HepG2 (cell line): Measurements from ENCODE around the gene CAMK1D. TPM values are rescaled to one million over a fixed set of nuclear protein-coding genes. Genes with fewer than 3 reads are reported as not detected.

Experiments used
- ATAC-seq: fragments of 200-7000 bp; cut with Tn5 transposase; 3 replicates; pipeline ENCODE4 v1.9.1; 2020; ENCODE audit warnings: mild to moderate bottlenecking, moderate library complexity
- BruUV-seq: library from RNA; stranded (reverse); fragments of 400-500 nt; replicated peaks from 2 replicates; lab custom pipeline; 2021; lab: Mats Ljungman, UMichigan
- CTCF ChIA-PET: fragments of 300-600 bp; formaldehyde crosslinking; extraction: SDS; loops from one replicate; lab custom pipeline; 2021; ENCODE audit warnings: low total read pairs, inconsistent platforms, low intra/inter-chr PET ratio; lab: Yijun Ruan, JAX
- POLR2A ChIA-PET: fragments of 350-600 bp; sonication (Branson Sonifier 250); formaldehyde crosslinking; loops from one replicate; lab custom pipeline; 2020; ENCODE audit warnings: antibody characterized with exemption, inconsistent platforms; lab: Yijun Ruan, JAX
- DNase-seq: peaks from one replicate; pipeline ENCODE4 v3.0.0-alpha.2; 2015; ENCODE audit warnings: low spot score
- FAIRE-seq: peaks from 3 replicates; lab custom pipeline; 2011; peaks lifted over from hg19 to GRCh38; lab: Jason Lieb, UNC
- H2AFZ ChIP-seq: one replicate; pipeline ENCODE4 v1.6.1; 2011; ENCODE audit warnings: low read length, inconsistent platforms
- H3K27ac ChIP-seq: fragments of 300-600 bp; 3 replicates; pipeline ENCODE4 v1.8.0; 2011; ENCODE audit warnings: mixed run types, mild to moderate bottlenecking, mixed read lengths, low read length, inconsistent platforms; ENCODE audit not compliant: insufficient read depth; ENCODE audit errors: extremely low read length
- H3K27me3 ChIP-seq, 2 experiments: fragments of 200-600 bp in 1 of 2; 2 replicates in 1 of 2; 3 replicates in 1 of 2; pipeline versions ENCODE4 v1.6.0 to v1.8.0; 2011; ENCODE audit warnings: low read length in 2 of 2, mild to moderate bottlenecking in 2 of 2, moderate library complexity in 2 of 2, inconsistent platforms in 1 of 2; ENCODE audit not compliant: insufficient read depth in 2 of 2, control insufficient read depth in 1 of 2
- H3K36me3 ChIP-seq, 2 experiments: fragments of 200-600 bp in 1 of 2; replicated peaks in 1 of 2; 2 replicates in 1 of 2; 3 replicates in 1 of 2; pipeline versions ENCODE4 v1.5.1 to v1.8.0; 2011; ENCODE audit warnings: low read length in 2 of 2, inconsistent platforms in 1 of 2; ENCODE audit not compliant: insufficient read depth in 2 of 2, control insufficient read depth in 1 of 2
- H3K4me1 ChIP-seq: 2 replicates; pipeline ENCODE4 v1.5.1; 2012; ENCODE audit warnings: low read length, inconsistent platforms; ENCODE audit not compliant: insufficient read depth
- H3K4me2 ChIP-seq: 2 replicates; pipeline ENCODE4 v1.6.0; 2011; ENCODE audit warnings: low read depth, low read length, inconsistent platforms
- H3K4me3 ChIP-seq, 3 experiments: fragments of 200-600 bp in 1 of 3; sonication (generic), shearing (Covaris generic) in 1 of 3; replicated peaks in 1 of 3; 2 replicates each; pipeline ENCODE4 v1.5.1; 2011 to 2016; ENCODE audit warnings: low read length in 3 of 3, inconsistent platforms in 2 of 3, low read depth in 2 of 3, mild to moderate bottlenecking in 2 of 3, control low read depth in 1 of 3, mixed read lengths in 1 of 3; ENCODE audit not compliant: insufficient read depth in 1 of 3
- H3K79me2 ChIP-seq: one replicate; pipeline ENCODE4 v1.6.1; 2011; ENCODE audit warnings: low read length, inconsistent platforms; ENCODE audit not compliant: insufficient read depth
- H3K9ac ChIP-seq: 2 replicates; pipeline ENCODE4 v1.6.0; 2011; ENCODE audit warnings: mild to moderate bottlenecking, low read depth, low read length, inconsistent platforms; ENCODE audit not compliant: insufficient read depth
- H3K9me3 ChIP-seq: 2 replicates; pipeline ENCODE4 v1.5.1; 2012; ENCODE audit warnings: mild to moderate bottlenecking, low read length
- H4K20me1 ChIP-seq: 2 replicates; pipeline ENCODE4 v1.6.0; 2011; ENCODE audit warnings: inconsistent platforms, mild to moderate bottlenecking, low read length, moderate library complexity; ENCODE audit not compliant: insufficient read depth
- BCL6 ChIP-seq: IDR thresholded peaks from 2 replicates; pipeline ENCODE4 v1.6.1; 2016; ENCODE audit warnings: missing genetic modification reagents, missing compliant biosample characterization
- EP300 ChIP-seq, 3 experiments: sonication (generic) in 1 of 3; formaldehyde crosslinking in 1 of 3; IDR thresholded peaks; 2 replicates each; pipeline versions ENCODE4 v1.5.1 to v1.6.1; 2011 to 2020; ENCODE audit warnings: low read depth in 2 of 3, low read length in 2 of 3, borderline replicate concordance in 1 of 3, improper control_type of control experiment in 1 of 3, mild to moderate bottlenecking in 1 of 3, missing genetic modification reagents in 1 of 3, moderate library complexity in 1 of 3
- GMEB1 ChIP-seq: sonication (generic); formaldehyde crosslinking; IDR thresholded peaks from 2 replicates; pipeline ENCODE4 v1.5.1; 2020; ENCODE audit warnings: missing genetic modification reagents, mild to moderate bottlenecking, borderline replicate concordance
- HNRNPLL ChIP-seq: fragments of 200-400 bp; formaldehyde crosslinking; IDR thresholded peaks from 2 replicates; pipeline ENCODE4 v1.6.1; 2017; ENCODE audit warnings: mild to moderate bottlenecking, low read depth, low read length; ENCODE audit not compliant: poor library complexity, severe bottlenecking
- MED13 ChIP-seq: sonication (generic); formaldehyde crosslinking; IDR thresholded peaks from 2 replicates; pipeline ENCODE4 v1.5.0; 2020; ENCODE audit warnings: missing genetic modification reagents
- NFIB ChIP-seq: sonication (generic); formaldehyde crosslinking; IDR thresholded peaks from 2 replicates; pipeline ENCODE4 v1.9.0; 2021; ENCODE audit warnings: missing genetic modification reagents, mild to moderate bottlenecking, borderline replicate concordance
- YEATS4 ChIP-seq: sonication (generic); formaldehyde crosslinking; IDR thresholded peaks from 2 replicates; pipeline ENCODE4 v1.4.0; 2020; ENCODE audit warnings: missing genetic modification reagents, borderline replicate concordance
- ZC3H13 ChIP-seq: sonication (generic); formaldehyde crosslinking; IDR thresholded peaks from 2 replicates; pipeline ENCODE4 v1.8.1; 2023; ENCODE audit warnings: mild to moderate bottlenecking, missing genetic modification reagents, moderate library complexity
- ZNF616 ChIP-seq: sonication (generic); formaldehyde crosslinking; IDR thresholded peaks from 2 replicates; pipeline ENCODE4 v1.5.0; 2020; ENCODE audit warnings: low read depth, mild to moderate bottlenecking, missing genetic modification reagents
- ZNF660 ChIP-seq: sonication (generic); formaldehyde crosslinking; IDR thresholded peaks from 2 replicates; pipeline ENCODE4 v1.5.1; 2020; ENCODE audit warnings: mild to moderate bottlenecking, low read depth, missing genetic modification reagents, borderline replicate concordance
- WGBS: methylation state at CpG from one replicate; pipeline ENCODE4 v1.1.6; 2017; ENCODE audit warnings: low lambda C conversion rate; 5-methylcytosine and 5-hydroxymethylcytosine counted together
- in situ Hi-C: cut with HindIII; loops from 2 replicates; pipeline ENCODE4 v1.10.0; 2017; ENCODE audit warnings: low pct_unique_long_range_greater_than_20kb; ENCODE audit not compliant: extremely low pct_ligation_motif_present
- intact Hi-C: fragments of 100-400 bp; cut with micrococcal nuclease; formaldehyde crosslinking; loops from one replicate; pipeline ENCODE4 v1.10.0; 2022; ENCODE audit not compliant: unreplicated experiment
- polyA plus RNA-seq, 8 experiments: library from polyadenylated mRNA; depleted of rRNA in 3 of 8; stranded (reverse) in 7 of 8; unstranded in 1 of 8; fragments of >200 nt; fragmentation: Illumina TruSeq in 4 of 8; extraction: Trizol in 4 of 8; gene quantifications; 2 replicates each; pipeline versions ENCODE4 v1.2.1 to v1.2.3, GENCODE V29; 2011 to 2016; ENCODE audit warnings: low read depth in 4 of 8, missing spikeins in 1 of 8, mixed read lengths in 1 of 8; ENCODE audit not compliant: insufficient read depth in 1 of 8
- total RNA-seq, 5 experiments: library from RNA; depleted of rRNA; stranded (reverse); fragments of >200 nt; fragmentation: Illumina TruSeq; extraction: Trizol; gene quantifications; 2 replicates each; pipeline ENCODE4 v1.2.3, GENCODE V29; 2016; ENCODE audit warnings: low read depth in 1 of 5
- TF ChIP-seq, protein P1 (sequence below): sonication (generic); formaldehyde crosslinking; IDR thresholded peaks from 2 replicates; pipeline ENCODE4 v1.4.0; 2020; ENCODE audit warnings: mild to moderate bottlenecking, missing genetic modification reagents, borderline replicate concordance
- TF ChIP-seq, protein P2 (sequence below): sonication (generic); formaldehyde crosslinking; IDR thresholded peaks from 2 replicates; pipeline ENCODE4 v1.5.0; 2020; ENCODE audit warnings: missing genetic modification reagents
- TF ChIP-seq, protein P3 (sequence below): sonication (generic); formaldehyde crosslinking; IDR thresholded peaks from 2 replicates; pipeline ENCODE4 v1.8.0; 2022; ENCODE audit warnings: missing genetic modification reagents, mild to moderate bottlenecking, borderline replicate concordance

CAMK1D gene
- total and polyA plus RNA-seq, 2 of the 13 experiments (the other 11 are each of a cell fraction or from before 2014, with no cell fraction given), result under 0.01 TPM; not detected in 1

DNA sequence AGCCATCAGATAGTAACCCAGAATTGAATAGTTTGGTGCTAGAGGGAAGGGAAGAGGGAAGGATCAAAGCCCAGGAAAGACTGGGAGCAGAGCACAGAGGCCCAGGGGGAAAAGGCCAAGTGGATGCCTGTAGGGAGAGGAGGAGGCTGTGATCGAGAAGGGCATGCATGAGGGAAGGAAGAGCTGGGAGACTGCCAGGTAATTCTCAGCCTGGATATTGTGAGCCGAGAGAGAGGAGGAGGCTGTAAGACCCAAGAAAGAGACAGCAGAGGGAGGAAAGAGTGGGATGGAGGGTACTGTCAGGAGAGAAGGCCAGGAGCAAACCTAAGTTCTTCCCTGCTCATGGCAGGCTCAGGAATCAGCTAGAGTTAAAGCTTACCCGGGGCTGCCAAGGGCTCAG lies 474.0 kb downstream of the CAMK1D start (continued):
- TF ChIP-seq GMEB1 (CRISPR knock-in tag) (no peak), MED13 (CRISPR knock-in tag) (no peak), ZNF616 (CRISPR knock-in tag) (no peak), EP300 (IDR thresholded peaks at IDR 0.05; ENCODE audit: low read depth in 2 of 2, low read length in 2 of 2) (no peak), EP300 (CRISPR knock-in tag; IDR thresholded peaks at IDR 0.05; ENCODE audit: borderline replicate concordance) (no peak), HNRNPLL (no peak)
- TF ChIP-seq, all 625 proteins: peak for 0

GRCh38 chr10:12825260-12825849 lies 476.0 kb downstream of the CAMK1D start:
- POLR2A ChIA-PET, result no interaction called here
- no peaks in the 10 kb centered on the region for H3K4me1 ChIP-seq
- H3K4me3 ChIP-seq, result no peak overlapping the region
- H2AFZ ChIP-seq, result no peak overlapping the region
- H3K27me3 ChIP-seq, result no peaks in the 10 kb centered on the region; a peak in 1 of 5 replicates
- no peak overlapping the region for H3K9ac ChIP-seq
- no peak for DNase-seq
- in situ Hi-C loops (no loop called here), intact Hi-C loops (no loop called here)
- no peaks in the 10 kb centered on the region for H4K20me1 ChIP-seq
- no peak overlapping the region for H3K4me2 ChIP-seq
- H3K9me3 ChIP-seq, result no peaks in the 10 kb centered on the region
- no peak for ATAC-seq
- no peak for FAIRE-seq
- no peaks in the 10 kb centered on the region for H3K79me2 ChIP-seq
- no TSS peak for BruUV-seq
- no peaks in the 10 kb centered on the region; a peak in 1 of 5 replicates for H3K36me3 ChIP-seq
- CTCF ChIA-PET, result no interaction called here
- 39% methylated on average over 12 of the region's 12 CpGs for WGBS
- H3K27ac ChIP-seq, result no peak overlapping the region
- TF ChIP-seq BCL6 (CRISPR knock-in tag) (no peak), ZNF660 (no peak), ZC3H13 (no peak), YEATS4 (CRISPR knock-in tag) (no peak), NFIB (CRISPR knock-in tag) (no peak)
- TF ChIP-seq, protein P1, sequence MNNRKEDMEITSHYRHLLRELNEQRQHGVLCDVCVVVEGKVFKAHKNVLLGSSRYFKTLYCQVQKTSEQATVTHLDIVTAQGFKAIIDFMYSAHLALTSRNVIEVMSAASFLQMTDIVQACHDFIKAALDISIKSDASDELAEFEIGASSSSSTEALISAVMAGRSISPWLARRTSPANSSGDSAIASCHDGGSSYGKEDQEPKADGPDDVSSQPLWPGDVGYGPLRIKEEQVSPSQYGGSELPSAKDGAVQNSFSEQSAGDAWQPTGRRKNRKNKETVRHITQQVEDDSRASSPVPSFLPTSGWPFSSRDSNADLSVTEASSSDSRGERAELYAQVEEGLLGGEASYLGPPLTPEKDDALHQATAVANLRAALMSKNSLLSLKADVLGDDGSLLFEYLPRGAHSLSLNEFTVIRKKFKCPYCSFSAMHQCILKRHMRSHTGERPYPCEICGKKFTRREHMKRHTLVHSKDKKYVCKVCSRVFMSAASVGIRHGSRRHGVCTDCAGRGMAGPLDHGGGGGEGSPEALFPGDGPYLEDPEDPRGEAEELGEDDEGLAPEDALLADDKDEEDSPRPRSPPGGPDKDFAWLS (CRISPR knock-in tag), result no peak
- TF ChIP-seq, protein P2, sequence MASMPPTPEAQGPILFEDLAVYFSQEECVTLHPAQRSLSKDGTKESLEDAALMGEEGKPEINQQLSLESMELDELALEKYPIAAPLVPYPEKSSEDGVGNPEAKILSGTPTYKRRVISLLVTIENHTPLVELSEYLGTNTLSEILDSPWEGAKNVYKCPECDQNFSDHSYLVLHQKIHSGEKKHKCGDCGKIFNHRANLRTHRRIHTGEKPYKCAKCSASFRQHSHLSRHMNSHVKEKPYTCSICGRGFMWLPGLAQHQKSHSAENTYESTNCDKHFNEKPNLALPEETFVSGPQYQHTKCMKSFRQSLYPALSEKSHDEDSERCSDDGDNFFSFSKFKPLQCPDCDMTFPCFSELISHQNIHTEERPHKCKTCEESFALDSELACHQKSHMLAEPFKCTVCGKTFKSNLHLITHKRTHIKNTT (CRISPR knock-in tag), result no peak
- TF ChIP-seq, protein P3, sequence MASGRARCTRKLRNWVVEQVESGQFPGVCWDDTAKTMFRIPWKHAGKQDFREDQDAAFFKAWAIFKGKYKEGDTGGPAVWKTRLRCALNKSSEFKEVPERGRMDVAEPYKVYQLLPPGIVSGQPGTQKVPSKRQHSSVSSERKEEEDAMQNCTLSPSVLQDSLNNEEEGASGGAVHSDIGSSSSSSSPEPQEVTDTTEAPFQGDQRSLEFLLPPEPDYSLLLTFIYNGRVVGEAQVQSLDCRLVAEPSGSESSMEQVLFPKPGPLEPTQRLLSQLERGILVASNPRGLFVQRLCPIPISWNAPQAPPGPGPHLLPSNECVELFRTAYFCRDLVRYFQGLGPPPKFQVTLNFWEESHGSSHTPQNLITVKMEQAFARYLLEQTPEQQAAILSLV (CRISPR knock-in tag), result no peak
